GM12864 (cell line): ENCODE data around the gene YOD1.

ENCODE experiments used
- DNase-seq: peaks from one replicate; pipeline ENCODE4 v3.0.0-alpha.2; 2011; ENCODE audit warnings: low read depth
- H3K4me3 ChIP-seq: 2 replicates; pipeline ENCODE4 v1.5.1; 2011; ENCODE audit warnings: mild to moderate bottlenecking, low read depth, low read length, control low read depth
- TF ChIP-seq, protein P1 (sequence below): IDR thresholded peaks from 2 replicates; pipeline ENCODE4 v1.5.1; 2011; ENCODE audit warnings: low read depth, mild to moderate bottlenecking, moderate library complexity, low read length, control low read depth, inconsistent platforms; ENCODE audit errors: missing control alignments

YOD1 gene

DNA sequence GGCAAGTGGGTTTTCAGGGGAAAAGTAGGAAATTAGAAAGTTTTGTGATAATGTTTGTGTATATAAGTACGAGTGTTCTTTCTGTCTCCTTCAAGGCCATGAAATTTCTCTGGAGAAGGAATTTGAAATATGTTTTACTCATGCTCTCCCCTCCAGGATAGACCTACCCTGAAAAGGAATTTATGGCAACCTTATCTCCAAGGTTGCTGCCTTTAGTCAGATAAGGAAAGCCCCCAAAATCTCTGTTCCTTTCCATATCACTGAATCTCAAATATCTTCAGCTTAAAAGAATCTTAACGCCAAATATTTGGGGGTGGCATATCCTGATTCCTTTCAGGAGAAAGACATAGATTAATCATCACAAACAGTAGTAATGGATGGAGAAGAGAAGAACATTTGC is 37.2 kb upstream of the YOD1 start:
- DNase-seq = no peak
- H3K4me3 ChIP-seq = no peak overlapping the region
- TF ChIP-seq, protein P1, sequence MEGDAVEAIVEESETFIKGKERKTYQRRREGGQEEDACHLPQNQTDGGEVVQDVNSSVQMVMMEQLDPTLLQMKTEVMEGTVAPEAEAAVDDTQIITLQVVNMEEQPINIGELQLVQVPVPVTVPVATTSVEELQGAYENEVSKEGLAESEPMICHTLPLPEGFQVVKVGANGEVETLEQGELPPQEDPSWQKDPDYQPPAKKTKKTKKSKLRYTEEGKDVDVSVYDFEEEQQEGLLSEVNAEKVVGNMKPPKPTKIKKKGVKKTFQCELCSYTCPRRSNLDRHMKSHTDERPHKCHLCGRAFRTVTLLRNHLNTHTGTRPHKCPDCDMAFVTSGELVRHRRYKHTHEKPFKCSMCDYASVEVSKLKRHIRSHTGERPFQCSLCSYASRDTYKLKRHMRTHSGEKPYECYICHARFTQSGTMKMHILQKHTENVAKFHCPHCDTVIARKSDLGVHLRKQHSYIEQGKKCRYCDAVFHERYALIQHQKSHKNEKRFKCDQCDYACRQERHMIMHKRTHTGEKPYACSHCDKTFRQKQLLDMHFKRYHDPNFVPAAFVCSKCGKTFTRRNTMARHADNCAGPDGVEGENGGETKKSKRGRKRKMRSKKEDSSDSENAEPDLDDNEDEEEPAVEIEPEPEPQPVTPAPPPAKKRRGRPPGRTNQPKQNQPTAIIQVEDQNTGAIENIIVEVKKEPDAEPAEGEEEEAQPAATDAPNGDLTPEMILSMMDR = no peak

DNA sequence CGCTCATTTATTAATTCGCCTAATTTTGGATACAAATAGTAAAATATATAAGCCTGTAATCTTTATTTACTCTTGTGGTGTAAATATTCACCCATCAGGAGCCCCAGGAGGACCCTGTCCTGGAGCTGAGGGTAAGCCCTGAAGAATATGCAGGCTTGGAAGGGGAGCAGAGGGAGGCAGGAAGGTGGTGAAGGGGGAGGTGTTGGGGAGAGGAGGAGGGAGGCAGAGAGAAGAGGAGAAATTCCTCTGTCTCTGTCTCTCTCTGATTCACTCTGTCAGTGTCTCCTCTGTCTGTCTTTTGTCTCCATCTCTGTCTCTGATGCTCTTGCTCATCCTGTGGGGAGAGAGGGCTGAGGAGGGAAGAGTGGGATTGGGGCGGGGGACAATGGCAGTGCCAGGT is 34.9 kb upstream of the YOD1 start:
- H3K4me3 ChIP-seq = no peak overlapping the region
- TF ChIP-seq, protein P1 = no peak
- no peak for DNase-seq

DNA sequence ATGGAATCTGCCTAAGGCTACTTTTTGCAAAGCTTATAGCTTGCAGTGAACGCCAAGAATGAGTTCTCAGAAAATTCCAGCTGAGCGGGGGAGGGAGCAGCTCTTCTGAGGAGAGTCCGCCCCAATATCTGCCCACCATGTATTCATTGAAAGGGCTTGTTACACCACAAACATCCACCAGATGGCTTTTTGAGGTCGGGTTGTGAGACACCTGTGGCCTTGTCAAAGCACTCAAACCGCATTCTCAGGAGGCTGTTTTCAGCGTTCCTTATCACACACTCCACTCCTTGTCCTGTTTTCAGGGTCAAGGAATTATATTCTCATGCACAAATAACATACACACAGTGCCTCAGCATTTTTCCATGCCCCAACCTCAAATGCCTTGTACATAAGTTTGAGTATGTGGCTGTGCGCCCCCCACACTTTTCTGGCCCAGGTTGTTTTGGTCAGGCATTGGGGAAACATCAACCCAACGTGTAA is 33.7 kb upstream of the YOD1 start:
- peak; percentile 53 for DNase-seq
- TF ChIP-seq, protein P1 = peak; percentile 65
- H3K4me3 ChIP-seq = no peak overlapping the region

DNA sequence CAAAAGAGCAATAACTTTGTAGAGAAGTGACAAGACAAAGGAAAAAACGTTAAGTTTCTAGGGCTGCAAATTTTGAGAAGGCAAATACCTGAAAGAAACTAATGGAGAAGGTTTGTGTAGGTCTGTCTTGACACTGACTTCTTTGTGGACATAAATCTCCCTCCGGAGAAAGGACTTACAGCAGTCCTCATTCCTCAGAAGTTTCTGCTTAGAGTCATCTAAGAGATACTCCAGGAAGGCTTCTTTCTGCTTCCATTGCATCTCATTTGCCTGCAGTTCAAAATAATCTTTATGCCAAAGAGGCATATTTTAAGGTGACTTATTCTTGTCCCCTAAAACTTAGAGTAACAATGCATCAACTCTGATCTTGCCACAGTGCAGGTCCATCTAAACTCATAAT is 33.2 kb upstream of the YOD1 start:
- TF ChIP-seq, protein P1 = no peak
- no peak for DNase-seq
- no peak overlapping the region for H3K4me3 ChIP-seq

DNA sequence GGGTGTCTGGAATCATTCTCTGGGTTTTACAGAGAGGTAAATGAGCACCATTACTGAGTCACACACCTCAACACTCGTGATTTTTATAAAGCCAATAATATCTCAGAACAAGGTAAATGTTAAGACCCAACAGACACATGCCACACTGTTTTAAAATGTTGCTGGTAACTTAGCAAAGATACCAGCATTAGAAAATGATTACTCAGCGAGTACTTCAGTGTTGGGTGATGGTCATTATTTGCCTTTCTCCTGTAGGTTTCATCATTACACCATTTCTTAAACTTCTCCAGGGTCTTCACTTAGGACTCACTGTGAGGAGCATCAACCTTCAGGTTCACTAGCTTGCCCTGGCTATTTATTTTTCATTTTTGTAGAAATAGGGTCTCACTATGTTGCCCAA is 30.8 kb upstream of the YOD1 start:
- TF ChIP-seq, protein P1 = no peak
- no peak overlapping the region for H3K4me3 ChIP-seq
- no peak for DNase-seq

DNA sequence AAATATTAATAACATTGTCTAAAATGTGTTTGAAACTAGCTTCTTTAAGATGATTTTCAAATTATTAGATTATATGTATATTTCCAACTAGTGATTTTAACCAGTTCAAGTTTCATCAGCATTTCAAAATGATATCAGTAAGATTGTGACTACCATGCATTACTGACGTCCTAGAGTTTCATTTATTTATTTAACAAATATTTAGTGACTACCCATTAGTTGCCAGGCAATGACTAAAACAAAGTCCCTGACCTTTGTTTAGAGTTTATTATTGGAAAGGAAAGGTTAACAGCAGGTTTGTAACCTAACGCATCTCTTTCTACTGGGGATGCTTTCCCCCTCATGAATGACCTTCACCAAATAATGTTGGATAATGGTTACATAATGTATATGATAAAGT is 30.1 kb upstream of the YOD1 start:
- TF ChIP-seq, protein P1 = no peak
- H3K4me3 ChIP-seq = no peak overlapping the region
- DNase-seq = no peak

DNA sequence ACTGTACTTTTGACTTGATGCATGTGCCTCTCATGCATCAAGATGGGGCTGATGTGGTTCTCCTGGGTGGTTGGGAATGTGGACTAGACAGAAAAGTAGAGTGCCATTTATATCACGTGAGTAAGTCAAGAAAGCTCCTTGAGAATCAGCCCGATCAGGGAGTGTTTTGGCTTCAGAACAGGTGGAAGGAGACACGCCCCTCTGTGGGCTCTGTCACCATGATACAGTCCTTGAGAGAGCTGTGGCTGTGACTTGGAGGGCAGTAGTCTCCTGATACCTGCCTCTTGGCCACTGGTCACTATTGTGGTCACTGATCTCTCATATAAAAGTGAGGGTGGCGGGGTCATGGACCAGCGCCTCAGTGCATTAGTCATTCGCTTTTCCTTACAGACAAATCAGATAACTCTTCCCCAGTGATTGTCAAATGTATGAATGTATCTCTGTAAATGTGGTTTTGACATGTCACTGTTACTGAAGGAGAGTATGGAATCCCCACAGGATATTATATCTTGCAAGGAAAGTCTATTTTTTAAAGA is 28.8 kb upstream of the YOD1 start:
- no peak for DNase-seq
- TF ChIP-seq, protein P1 = no peak
- no peak overlapping the region for H3K4me3 ChIP-seq
